ENCODE measurements around the gene THOC5.

- no peak for TF ChIP-seq POLR2A (IDR thresholded peaks at IDR 0.05)
- TF ChIP-seq, protein P1, sequence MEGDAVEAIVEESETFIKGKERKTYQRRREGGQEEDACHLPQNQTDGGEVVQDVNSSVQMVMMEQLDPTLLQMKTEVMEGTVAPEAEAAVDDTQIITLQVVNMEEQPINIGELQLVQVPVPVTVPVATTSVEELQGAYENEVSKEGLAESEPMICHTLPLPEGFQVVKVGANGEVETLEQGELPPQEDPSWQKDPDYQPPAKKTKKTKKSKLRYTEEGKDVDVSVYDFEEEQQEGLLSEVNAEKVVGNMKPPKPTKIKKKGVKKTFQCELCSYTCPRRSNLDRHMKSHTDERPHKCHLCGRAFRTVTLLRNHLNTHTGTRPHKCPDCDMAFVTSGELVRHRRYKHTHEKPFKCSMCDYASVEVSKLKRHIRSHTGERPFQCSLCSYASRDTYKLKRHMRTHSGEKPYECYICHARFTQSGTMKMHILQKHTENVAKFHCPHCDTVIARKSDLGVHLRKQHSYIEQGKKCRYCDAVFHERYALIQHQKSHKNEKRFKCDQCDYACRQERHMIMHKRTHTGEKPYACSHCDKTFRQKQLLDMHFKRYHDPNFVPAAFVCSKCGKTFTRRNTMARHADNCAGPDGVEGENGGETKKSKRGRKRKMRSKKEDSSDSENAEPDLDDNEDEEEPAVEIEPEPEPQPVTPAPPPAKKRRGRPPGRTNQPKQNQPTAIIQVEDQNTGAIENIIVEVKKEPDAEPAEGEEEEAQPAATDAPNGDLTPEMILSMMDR (IDR thresholded peaks at IDR 0.05): no peak
Observed at GRCh38 chr22:29479417-29480261, 73.9 kb downstream of the THOC5 start, which contains the start of gene NEFH.
